HCT116 (cell line): ENCODE results near the gene EPHB4. TPM values are rescaled to one million over a fixed set of nuclear protein-coding genes. Genes with fewer than 3 reads are reported as not detected.

Experiments
- ATAC-seq: fragments of 200-7000 bp; cut with Tn5 transposase; 2 replicates; pipeline ENCODE4 v1.9.1; 2020; ENCODE audit warnings: mild to moderate bottlenecking, moderate library complexity
- BruUV-seq: library from RNA; stranded (reverse); fragments of 400-500 nt; replicated peaks from 2 replicates; lab custom pipeline; 2021; lab: Mats Ljungman, UMichigan
- CTCF ChIA-PET: fragments of 300-600 bp; sonication (Branson Sonifier 250); formaldehyde crosslinking; loops from one replicate; lab custom pipeline; 2021; ENCODE audit warnings: antibody characterized with exemption; lab: Charles Lee
- POLR2A ChIA-PET: fragments of 300-600, 350-600 bp; sonication (Branson Sonifier 250); formaldehyde crosslinking; loops from one replicate; lab custom pipeline; 2021; ENCODE audit warnings: antibody characterized with exemption; lab: Charles Lee
- RAD21 ChIA-PET, 2 experiments: fragments of 300-600 bp; sonication (Branson Sonifier 250); formaldehyde crosslinking; loops; one replicate each; lab custom pipeline; 2023; ENCODE audit warnings: low total read pairs in 2 of 2; ENCODE audit not compliant: uncharacterized antibody in 2 of 2, unreplicated experiment in 2 of 2, low non-redundant PET in 1 of 2; lab: Charles Lee
- DNase-seq: peaks from one replicate; pipeline ENCODE4 v3.0.0-alpha.2; 2010; ENCODE audit warnings: low read depth, low spot score
- H2AFZ ChIP-seq: fragments of 200-600 bp; shearing (Covaris generic), sonication (generic); 2 replicates; pipeline ENCODE4 v1.6.1; 2017; ENCODE audit warnings: low read depth, mixed run types, mixed read lengths, antibody characterized with exemption, low read length; ENCODE audit not compliant: poor library complexity, severe bottlenecking
- H3K27ac ChIP-seq: 2 replicates; pipeline ENCODE4 v1.5.1; 2012; ENCODE audit warnings: low read depth, low read length
- H3K27me3 ChIP-seq: fragments of 200-600 bp; sonication (generic); 2 replicates; pipeline ENCODE4 v1.6.1; 2016; ENCODE audit warnings: mixed run types, low read length, mixed read lengths; ENCODE audit not compliant: insufficient read depth
- H3K36me3 ChIP-seq, 2 experiments: fragments of 200-500 bp in 1 of 2; fragments of 200-600 bp in 1 of 2; sonication (Bioruptor generic) in 1 of 2; sonication (generic) in 1 of 2; 2 replicates each; pipeline versions ENCODE4 v1.5.1 to v1.6.1; 2014 to 2016; ENCODE audit warnings: low read length in 2 of 2, inconsistent platforms in 1 of 2, mixed read lengths in 1 of 2, mixed run types in 1 of 2; ENCODE audit not compliant: insufficient read depth in 2 of 2, control insufficient read depth in 1 of 2
- H3K4me1 ChIP-seq, 2 experiments: fragments of 200-600 bp in 1 of 2; sonication (generic) in 1 of 2; 2 replicates each; pipeline versions ENCODE4 v1.5.1 to v1.6.1; 2012 to 2017; ENCODE audit warnings: low read length in 2 of 2, inconsistent platforms in 1 of 2, mild to moderate bottlenecking in 1 of 2, mixed read lengths in 1 of 2, mixed run types in 1 of 2, moderate library complexity in 1 of 2; ENCODE audit not compliant: insufficient read depth in 2 of 2, control insufficient read depth in 1 of 2
- H3K4me2 ChIP-seq: fragments of 200-600 bp; sonication (generic); 2 replicates; pipeline ENCODE4 v1.6.1; 2017; ENCODE audit warnings: mixed run types, low read length, mixed read lengths
- H3K4me3 ChIP-seq, 2 experiments: fragments of 200-600 bp in 1 of 2; sonication (generic) in 1 of 2; replicated peaks in 1 of 2; 2 replicates each; pipeline ENCODE4 v1.5.1; 2011 to 2016; ENCODE audit warnings: low read length in 2 of 2, control low read depth in 1 of 2, low read depth in 1 of 2, mild to moderate bottlenecking in 1 of 2, mixed read lengths in 1 of 2, mixed run types in 1 of 2
- H3K79me2 ChIP-seq: fragments of 200-600 bp; sonication (generic); 2 replicates; pipeline ENCODE4 v1.6.1; 2017; ENCODE audit warnings: mild to moderate bottlenecking, mixed run types, low read length, moderate library complexity, mixed read lengths; ENCODE audit not compliant: insufficient read depth
- H3K9ac ChIP-seq: fragments of 200-600 bp; sonication (generic); 2 replicates; pipeline ENCODE4 v1.6.1; 2016; ENCODE audit warnings: low read length, mixed read lengths
- H3K9me2 ChIP-seq: fragments of 200-600 bp; sonication (generic), shearing (Covaris generic); 2 replicates; pipeline ENCODE4 v1.6.1; 2017; ENCODE audit warnings: mixed run types, mild to moderate bottlenecking, moderate library complexity; ENCODE audit not compliant: insufficient read depth
- H3K9me3 ChIP-seq, 2 experiments: fragments of 200-500 bp in 1 of 2; fragments of 200-600 bp in 1 of 2; sonication (Bioruptor generic) in 1 of 2; sonication (generic) in 1 of 2; 2 replicates each; pipeline ENCODE4 v1.6.1; 2014 to 2017; ENCODE audit warnings: low read length in 2 of 2, mixed read lengths in 2 of 2, inconsistent platforms in 1 of 2, low read depth in 1 of 2, mild to moderate bottlenecking in 1 of 2, mixed run types in 1 of 2, moderate library complexity in 1 of 2; ENCODE audit not compliant: control insufficient read depth in 1 of 2, insufficient read depth in 1 of 2
- H4K20me1 ChIP-seq: fragments of 200-600 bp; sonication (generic), shearing (Covaris generic); 2 replicates; pipeline ENCODE4 v1.6.1; 2017; ENCODE audit warnings: mixed run types, mild to moderate bottlenecking, moderate library complexity; ENCODE audit not compliant: insufficient read depth
- CEBPB ChIP-seq: IDR thresholded peaks from 2 replicates; pipeline ENCODE4 v1.6.1; 2012; ENCODE audit warnings: low read depth
- EGR1 ChIP-seq: IDR thresholded peaks from 2 replicates; pipeline ENCODE4 v1.6.1; 2012; ENCODE audit warnings: low read depth
- ELF1 ChIP-seq: IDR thresholded peaks from 2 replicates; pipeline ENCODE4 v1.6.1; 2012; ENCODE audit warnings: low read depth, borderline replicate concordance
- EZH2 ChIP-seq: fragments of 200-600 bp; sonication (generic); IDR thresholded peaks from 2 replicates; pipeline ENCODE4 v1.6.1; 2017; ENCODE audit warnings: antibody characterized with exemption, mixed run types
- EZH2phosphoT487 ChIP-seq: fragments of 200-600 bp; IDR thresholded peaks from 2 replicates; pipeline ENCODE4 v1.6.1; 2018; ENCODE audit warnings: antibody characterized with exemption, borderline replicate concordance
- POLR2A ChIP-seq: IDR thresholded peaks from 2 replicates; pipeline ENCODE4 v1.7.0; 2011; ENCODE audit warnings: borderline replicate concordance; ENCODE audit not compliant: insufficient read depth, insufficient read length; ENCODE audit errors: extremely low read depth
- RAD21 ChIP-seq: IDR thresholded peaks from 2 replicates; pipeline ENCODE4 v1.6.1; 2012; ENCODE audit warnings: low read depth, mild to moderate bottlenecking
- SIN3A ChIP-seq: IDR thresholded peaks from 2 replicates; pipeline ENCODE4 v1.6.1; 2012; ENCODE audit warnings: low read depth
- SP1 ChIP-seq: IDR thresholded peaks from 2 replicates; pipeline ENCODE4 v1.6.1; 2012; ENCODE audit warnings: low read depth
- SRF ChIP-seq: IDR thresholded peaks from 2 replicates; pipeline ENCODE4 v1.6.1; 2012; ENCODE audit warnings: low read depth
- TCF7L2 ChIP-seq: IDR thresholded peaks from 2 replicates; pipeline ENCODE4 v1.7.0; 2011; ENCODE audit warnings: borderline replicate concordance, inconsistent platforms; ENCODE audit not compliant: insufficient read depth, insufficient read length; ENCODE audit errors: extremely low read depth
- YY1 ChIP-seq: IDR thresholded peaks from 2 replicates; pipeline ENCODE4 v1.6.1; 2011; ENCODE audit warnings: low read length, low read depth, moderate library complexity, mild to moderate bottlenecking; ENCODE audit not compliant: insufficient replicate concordance; ENCODE audit errors: extremely low read depth
- ZFX ChIP-seq: fragments of 450-650 bp; IDR thresholded peaks from 2 replicates; pipeline ENCODE4 v1.6.1; 2017
- intact Hi-C: fragments of 100-400 bp; cut with micrococcal nuclease; formaldehyde crosslinking; loops from 2 replicates; pipeline ENCODE4 v1.10.0; 2022
- total RNA-seq: library from RNA; stranded (reverse); gene quantifications from one replicate; pipeline ENCODE4 v1.2.1, GENCODE V29; 2021; ENCODE audit not compliant: unreplicated experiment
- TF ChIP-seq, protein P1 (sequence below): IDR thresholded peaks from 2 replicates; pipeline ENCODE4 v1.6.1; 2012
- TF ChIP-seq, protein P2 (sequence below): IDR thresholded peaks from 2 replicates; pipeline ENCODE4 v1.6.1; 2011; ENCODE audit warnings: mild to moderate bottlenecking, low read length, moderate library complexity; ENCODE audit not compliant: insufficient replicate concordance; ENCODE audit errors: extremely low read depth

The EPHB4 gene
- total RNA-seq, 1 experiment from 2014 or later = 61.1 TPM

DNA sequence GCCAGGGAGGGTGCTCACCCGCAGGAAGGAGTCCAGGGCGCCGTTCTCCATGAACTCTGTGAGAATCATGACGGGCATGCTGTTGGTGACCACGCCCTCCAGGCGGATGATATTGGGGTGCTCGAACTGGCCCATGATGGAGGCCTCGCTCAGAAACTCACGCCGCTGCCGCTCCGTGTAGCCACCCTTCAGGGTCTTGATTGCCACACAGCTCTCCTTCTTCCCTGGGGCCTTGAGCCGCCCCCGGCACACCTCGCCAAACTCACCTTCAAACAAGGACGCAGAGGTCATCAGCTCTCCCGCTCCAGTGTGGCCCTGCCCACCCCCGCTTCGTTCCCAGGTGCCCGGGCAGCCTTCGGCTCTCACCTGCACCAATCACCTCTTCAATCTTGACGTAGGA, 14.6 kb downstream of the EPHB4 start:
- no peak overlapping the region for H3K4me2 ChIP-seq
- DNase-seq = no peak
- POLR2A ChIA-PET = no interaction called here
- RAD21 ChIA-PET = no interaction called here
- intact Hi-C loops = no loop called here
- no peaks in the 10 kb centered on the region for H3K9me3 ChIP-seq
- no peak overlapping the region for H3K27ac ChIP-seq
- H3K4me1 ChIP-seq = no peaks in the 10 kb centered on the region
- no TSS peak for BruUV-seq
- no peak overlapping the region for H3K4me3 ChIP-seq
- TF ChIP-seq POLR2A (no peak), TCF7L2 (no peak), EZH2phosphoT487 (no peak), EZH2 (no peak), SP1 (no peak), SRF (no peak)
- TF ChIP-seq, protein P1, sequence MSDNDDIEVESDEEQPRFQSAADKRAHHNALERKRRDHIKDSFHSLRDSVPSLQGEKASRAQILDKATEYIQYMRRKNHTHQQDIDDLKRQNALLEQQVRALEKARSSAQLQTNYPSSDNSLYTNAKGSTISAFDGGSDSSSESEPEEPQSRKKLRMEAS = no peak
- no peaks in the 10 kb centered on the region for H3K79me2 ChIP-seq
- H3K27me3 ChIP-seq = no peaks in the 10 kb centered on the region
- H2AFZ ChIP-seq = no peak overlapping the region
- no peaks in the 10 kb centered on the region for H4K20me1 ChIP-seq
- CTCF ChIA-PET = no interaction called here
- H3K9ac ChIP-seq = no peak overlapping the region
- no peaks in the 10 kb centered on the region for H3K9me2 ChIP-seq
- no peak for ATAC-seq
- H3K36me3 ChIP-seq = peaks cover 18 to 53% of the 10 kb centered on the region in 2 experiments; a peak in 3 of 4 replicates

DNA sequence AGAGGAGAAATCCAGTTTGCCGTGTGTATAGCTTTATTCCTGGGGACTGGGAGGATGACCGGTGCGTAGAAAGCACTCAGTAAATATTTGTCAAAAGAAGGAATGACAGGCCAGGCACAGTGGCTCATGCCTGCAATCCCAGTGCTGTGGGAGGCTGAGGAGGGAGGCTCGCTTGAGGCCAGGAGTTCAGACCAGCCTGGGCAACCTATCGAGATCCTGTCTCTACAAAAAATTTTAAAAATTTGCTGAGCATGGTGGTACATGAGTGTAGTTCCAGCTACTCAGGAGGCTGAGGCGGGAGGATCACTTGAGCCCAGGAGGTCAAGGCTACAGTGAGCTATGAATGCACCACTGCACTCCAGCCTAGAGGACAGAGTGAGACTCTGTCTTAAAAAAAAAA, 15.8 kb downstream of the EPHB4 start:
- Histone ChIP-seq H3K36me3 (peaks cover 15 to 57% of the 10 kb centered on the region in 2 experiments; a peak in 3 of 4 replicates), H2AFZ (no peak overlapping the region), H3K27me3 (no peaks in the 10 kb centered on the region), H3K9ac (no peak overlapping the region), H4K20me1 (no peaks in the 10 kb centered on the region), H3K4me2 (no peak overlapping the region), H3K9me2 (no peaks in the 10 kb centered on the region), H3K27ac (no peak overlapping the region), H3K9me3 (no peaks in the 10 kb centered on the region), H3K79me2 (no peaks in the 10 kb centered on the region), H3K4me3 (no peak overlapping the region), H3K4me1 (no peaks in the 10 kb centered on the region)
- intact Hi-C loops = no loop called here
- ChIA-PET RAD21 (no interaction called here), POLR2A (no interaction called here), CTCF (interaction anchor here (0.9 to 1.5 kb wide), 2 partner anchors 12 to 16 kb away, joined by 3 to 4 read pairs; partner anchors contain the start of gene EPHB4)
- DNase-seq (no peak), ATAC-seq (no peak)
- BruUV-seq = no TSS peak
- no peak for TF ChIP-seq POLR2A
- no peak for TF ChIP-seq TCF7L2
- TF ChIP-seq SP1 = no peak
- no peak for TF ChIP-seq SIN3A
- TF ChIP-seq ELF1 = no peak
- TF ChIP-seq ZFX = no peak
- TF ChIP-seq SRF = no peak
- TF ChIP-seq, protein P2, sequence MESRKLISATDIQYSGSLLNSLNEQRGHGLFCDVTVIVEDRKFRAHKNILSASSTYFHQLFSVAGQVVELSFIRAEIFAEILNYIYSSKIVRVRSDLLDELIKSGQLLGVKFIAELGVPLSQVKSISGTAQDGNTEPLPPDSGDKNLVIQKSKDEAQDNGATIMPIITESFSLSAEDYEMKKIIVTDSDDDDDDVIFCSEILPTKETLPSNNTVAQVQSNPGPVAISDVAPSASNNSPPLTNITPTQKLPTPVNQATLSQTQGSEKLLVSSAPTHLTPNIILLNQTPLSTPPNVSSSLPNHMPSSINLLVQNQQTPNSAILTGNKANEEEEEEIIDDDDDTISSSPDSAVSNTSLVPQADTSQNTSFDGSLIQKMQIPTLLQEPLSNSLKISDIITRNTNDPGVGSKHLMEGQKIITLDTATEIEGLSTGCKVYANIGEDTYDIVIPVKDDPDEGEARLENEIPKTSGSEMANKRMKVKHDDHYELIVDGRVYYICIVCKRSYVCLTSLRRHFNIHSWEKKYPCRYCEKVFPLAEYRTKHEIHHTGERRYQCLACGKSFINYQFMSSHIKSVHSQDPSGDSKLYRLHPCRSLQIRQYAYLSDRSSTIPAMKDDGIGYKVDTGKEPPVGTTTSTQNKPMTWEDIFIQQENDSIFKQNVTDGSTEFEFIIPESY = no peak
- no peak for TF ChIP-seq YY1
- no peak for TF ChIP-seq RAD21
- TF ChIP-seq CEBPB = no peak
- no peak for TF ChIP-seq EGR1
